GM21737 (cell line): ENCODE data around the gene PDGFD.
A peak's percentile ranks its signal among the peaks of the same experiment; 100 is the strongest.

Experiments used
- ATAC-seq: cut with Tn5 transposase; IDR thresholded peaks from one replicate; pipeline ENCODE4 v1.9.1; 2021; ENCODE audit warnings: mild to moderate bottlenecking, moderate library complexity; ENCODE audit not compliant: unreplicated experiment

Gene PDGFD

GRCh38 chr11:104164028-104164520 is at the start of gene PDGFD:
PDGFD (minus strand) TSS chr11:104164147.
- peak; percentile 91 for ATAC-seq

GRCh38 chr11:104206936-104207335 is 43.0 kb upstream of the PDGFD start:
- no peak for ATAC-seq

- no peak for ATAC-seq
Measured at GRCh38 chr11:104205838-104206237, 41.9 kb upstream of the PDGFD start.

- ATAC-seq: no peak
Measured at GRCh38 chr11:104200688-104201087, 36.7 kb upstream of the PDGFD start.

- no peak for ATAC-seq
Measured at GRCh38 chr11:104199053-104199452, 35.1 kb upstream of the PDGFD start.

GRCh38 chr11:104198576-104198975 is 34.6 kb upstream of the PDGFD start:
- ATAC-seq: no peak

- no peak for ATAC-seq
Measured at GRCh38 chr11:104191124-104191523, 27.2 kb upstream of the PDGFD start.

- no peak for ATAC-seq
Measured at GRCh38 chr11:104183593-104183992, 19.6 kb upstream of the PDGFD start.

GRCh38 chr11:104175769-104176168 is 11.8 kb upstream of the PDGFD start:
- ATAC-seq: no peak

- ATAC-seq: no peak
Measured at GRCh38 chr11:104169091-104169490, 5.1 kb upstream of the PDGFD start.

- ATAC-seq: no peak
Measured at GRCh38 chr11:104165014-104165413, 1.1 kb upstream of the PDGFD start.

- peak; percentile 19 for ATAC-seq
Measured at GRCh38 chr11:104163100-104164027, 583 bp downstream of the PDGFD start.

- no peak for ATAC-seq
Measured at GRCh38 chr11:104161751-104162450, 2.0 kb downstream of the PDGFD start.

- no peak for ATAC-seq
Measured at GRCh38 chr11:104159356-104159755, 4.6 kb downstream of the PDGFD start.

GRCh38 chr11:104155375-104155774 is 8.6 kb downstream of the PDGFD start:
- no peak for ATAC-seq

- no peak for ATAC-seq
Measured at GRCh38 chr11:104154296-104154695, 9.7 kb downstream of the PDGFD start.

- ATAC-seq: no peak
Measured at GRCh38 chr11:104152941-104153505, 10.9 kb downstream of the PDGFD start.

- no peak for ATAC-seq
Measured at GRCh38 chr11:104151404-104152204, 12.3 kb downstream of the PDGFD start.

GRCh38 chr11:104148706-104149105 is 15.2 kb downstream of the PDGFD start:
- ATAC-seq: no peak

GRCh38 chr11:104148074-104148473 is 15.9 kb downstream of the PDGFD start:
- no peak for ATAC-seq

GRCh38 chr11:104146943-104147342 is 17.0 kb downstream of the PDGFD start:
- ATAC-seq: no peak
